Panc1 (cell line): ENCODE data around the gene SUCO.

Experiments
- POLR2AphosphoS5 ChIP-seq: IDR thresholded peaks from 2 replicates; pipeline ENCODE4 v1.6.1; 2012; ENCODE audit warnings: mild to moderate bottlenecking, low read depth, low read length, moderate library complexity
- TF ChIP-seq, protein P1 (sequence below): fragments of 450-650 bp; IDR thresholded peaks from 2 replicates; pipeline ENCODE4 v1.5.1; 2017; ENCODE audit warnings: mild to moderate bottlenecking

- TF ChIP-seq, protein P1, sequence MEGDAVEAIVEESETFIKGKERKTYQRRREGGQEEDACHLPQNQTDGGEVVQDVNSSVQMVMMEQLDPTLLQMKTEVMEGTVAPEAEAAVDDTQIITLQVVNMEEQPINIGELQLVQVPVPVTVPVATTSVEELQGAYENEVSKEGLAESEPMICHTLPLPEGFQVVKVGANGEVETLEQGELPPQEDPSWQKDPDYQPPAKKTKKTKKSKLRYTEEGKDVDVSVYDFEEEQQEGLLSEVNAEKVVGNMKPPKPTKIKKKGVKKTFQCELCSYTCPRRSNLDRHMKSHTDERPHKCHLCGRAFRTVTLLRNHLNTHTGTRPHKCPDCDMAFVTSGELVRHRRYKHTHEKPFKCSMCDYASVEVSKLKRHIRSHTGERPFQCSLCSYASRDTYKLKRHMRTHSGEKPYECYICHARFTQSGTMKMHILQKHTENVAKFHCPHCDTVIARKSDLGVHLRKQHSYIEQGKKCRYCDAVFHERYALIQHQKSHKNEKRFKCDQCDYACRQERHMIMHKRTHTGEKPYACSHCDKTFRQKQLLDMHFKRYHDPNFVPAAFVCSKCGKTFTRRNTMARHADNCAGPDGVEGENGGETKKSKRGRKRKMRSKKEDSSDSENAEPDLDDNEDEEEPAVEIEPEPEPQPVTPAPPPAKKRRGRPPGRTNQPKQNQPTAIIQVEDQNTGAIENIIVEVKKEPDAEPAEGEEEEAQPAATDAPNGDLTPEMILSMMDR = no peak
- no peak for TF ChIP-seq POLR2AphosphoS5
Observed at GRCh38 chr1:172513479-172513878, 19.5 kb upstream of the SUCO start.
